ENCODE results near the gene APC2. TPM values are rescaled to one million over a fixed set of nuclear protein-coding genes. Genes with fewer than 3 reads are reported as not detected.

APC2 gene
- total and polyA plus RNA-seq, 2 donors, result 0.66 to 1.2 TPM

- Histone ChIP-seq H3K36me3 (ENCODE audit: insufficient read depth) (no peaks in the 10 kb centered on the region), H3K27ac (ENCODE audit: low read depth) (no peak overlapping the region), H3K4me3 (ENCODE audit: low read depth, low read length) (peak overlapping the region; percentile 97), H3K4me1 (ENCODE audit: insufficient read depth) (peaks cover 2% of the 10 kb centered on the region)
- no peak for DNase-seq (ENCODE audit: extremely low spot score)
- WGBS, result 62% methylated on average over 33 of the region's 33 CpGs
Observed at GRCh38 chr19:1409204-1410005, 40.5 kb upstream of the APC2 start.

DNA sequence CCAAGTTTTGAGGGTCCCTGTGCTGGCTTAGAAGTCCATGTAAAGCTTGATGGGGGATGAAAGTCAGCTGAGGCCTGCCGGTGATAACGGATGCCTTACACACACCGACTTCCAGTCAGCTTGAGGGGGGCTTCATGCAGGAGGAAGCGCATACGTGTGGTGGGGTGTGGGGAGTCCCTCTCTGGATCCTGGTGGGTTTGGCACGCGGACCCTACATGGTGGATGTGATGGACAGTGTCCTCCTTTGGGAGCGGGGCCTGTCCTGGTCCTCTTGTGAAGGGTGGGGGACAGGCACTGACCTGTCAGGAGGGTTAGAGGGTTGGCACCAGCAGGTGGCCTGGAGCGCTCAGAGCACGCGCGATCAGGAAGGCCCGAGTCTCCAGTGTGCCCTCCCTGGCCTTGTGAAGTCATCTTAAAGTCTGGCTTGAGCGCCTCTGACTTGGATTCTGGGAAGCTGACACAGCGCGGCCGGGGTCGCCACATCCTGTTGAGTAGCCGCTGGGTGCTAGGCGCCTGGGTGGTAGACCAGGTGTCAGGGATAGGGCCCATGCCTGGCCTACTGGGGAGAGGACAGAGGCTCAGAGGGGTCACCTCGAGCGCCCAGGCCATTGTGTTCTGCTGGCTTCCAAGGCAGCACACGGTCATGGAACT is 39.7 kb upstream of the APC2 start:
- Histone ChIP-seq H3K36me3 (ENCODE audit: insufficient read depth) (no peaks in the 10 kb centered on the region), H3K4me1 (ENCODE audit: insufficient read depth) (peaks cover 2% of the 10 kb centered on the region), H3K27ac (ENCODE audit: low read depth) (no peak overlapping the region), H3K4me3 (ENCODE audit: low read depth, low read length) (no peak overlapping the region)
- no peak for DNase-seq (ENCODE audit: extremely low spot score)
- WGBS, result 77% methylated on average over 23 of the region's 23 CpGs

DNA sequence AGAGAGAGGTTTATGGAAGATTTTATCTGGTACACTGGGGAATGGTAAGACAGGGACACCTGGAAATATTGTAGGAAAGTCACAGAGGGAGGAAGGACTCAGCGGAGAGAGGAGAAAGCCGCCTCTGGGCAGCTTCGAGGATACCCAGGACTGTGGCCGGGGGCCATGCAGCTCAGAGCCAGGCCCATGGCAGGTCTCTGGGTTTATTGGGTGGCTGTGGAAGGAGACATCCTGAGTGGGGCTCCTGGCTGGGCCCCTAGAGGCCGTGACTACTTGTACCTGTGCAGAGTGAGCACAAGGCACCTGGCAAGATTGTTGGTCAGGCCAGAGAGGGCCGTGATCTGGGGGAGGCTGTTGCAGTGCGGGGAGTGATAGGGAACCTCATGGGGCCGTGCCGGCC is 39.1 kb upstream of the APC2 start:
- Histone ChIP-seq H3K4me3 (ENCODE audit: low read depth, low read length) (no peak overlapping the region), H3K36me3 (ENCODE audit: insufficient read depth) (no peaks in the 10 kb centered on the region), H3K27ac (ENCODE audit: low read depth) (no peak overlapping the region), H3K4me1 (ENCODE audit: insufficient read depth) (peaks cover 2% of the 10 kb centered on the region)
- DNase-seq (ENCODE audit: extremely low spot score), result no peak
- 81% methylated on average over 9 of the region's 9 CpGs for WGBS

DNA sequence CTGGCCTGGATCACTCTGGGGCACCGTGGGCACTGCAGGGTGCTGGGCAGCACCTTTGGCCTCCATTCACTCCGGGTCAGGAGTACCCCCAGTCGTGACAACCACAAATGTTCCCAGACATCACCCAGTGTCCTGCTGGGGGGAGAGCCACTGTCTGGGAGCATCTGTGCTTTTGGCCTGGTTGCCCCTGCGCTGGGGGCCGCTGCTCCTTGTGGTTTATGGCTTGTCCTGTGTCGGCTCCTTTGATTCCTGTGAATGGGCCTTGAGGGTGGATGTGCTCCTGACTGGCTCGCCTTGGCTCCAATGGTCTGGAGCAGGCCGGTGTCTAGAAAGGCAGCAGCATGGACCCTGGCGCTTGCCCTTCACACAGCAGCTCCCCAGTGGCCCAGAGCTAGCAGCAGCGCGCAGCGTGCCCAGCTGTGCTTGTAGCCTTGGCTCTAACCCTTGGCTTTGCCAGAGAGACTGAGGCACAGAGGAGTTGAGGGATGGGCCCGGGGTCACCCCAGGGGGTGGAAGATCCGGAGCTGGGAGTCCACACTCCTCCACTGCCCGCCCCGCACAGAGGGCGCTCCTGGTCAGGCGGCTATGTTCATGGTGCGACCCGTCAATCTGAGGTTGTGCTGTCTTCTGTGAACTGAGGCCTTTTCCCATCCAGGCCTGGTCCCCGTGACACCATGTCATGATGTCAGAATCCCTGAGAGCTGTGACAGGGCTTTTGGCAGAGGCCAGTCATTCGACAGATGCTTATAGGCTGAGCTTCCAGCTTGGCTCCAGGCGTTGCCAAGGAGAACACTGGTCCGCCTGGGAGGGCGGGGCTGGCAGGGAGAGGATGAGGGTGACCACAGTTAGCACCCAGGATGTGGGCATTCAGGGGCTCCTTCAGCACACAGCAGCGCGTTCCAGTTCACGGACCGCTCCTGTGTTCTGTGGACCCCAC is 38.4 kb upstream of the APC2 start:
- 72% methylated on average over 29 of the region's 29 CpGs for WGBS
- Histone ChIP-seq H3K4me3 (ENCODE audit: low read depth, low read length) (no peak overlapping the region), H3K27ac (ENCODE audit: low read depth) (no peak overlapping the region), H3K4me1 (ENCODE audit: insufficient read depth) (peaks cover 5% of the 10 kb centered on the region), H3K36me3 (ENCODE audit: insufficient read depth) (no peaks in the 10 kb centered on the region)
- no peak for DNase-seq (ENCODE audit: extremely low spot score)

- 76% methylated on average over 21 of the region's 21 CpGs for WGBS
- H3K4me3 ChIP-seq (ENCODE audit: low read depth, low read length), result no peak overlapping the region
- H3K36me3 ChIP-seq (ENCODE audit: insufficient read depth), result no peaks in the 10 kb centered on the region
- no peak overlapping the region for H3K27ac ChIP-seq (ENCODE audit: low read depth)
- H3K4me1 ChIP-seq (ENCODE audit: insufficient read depth), result peaks cover 5% of the 10 kb centered on the region
- DNase-seq (ENCODE audit: extremely low spot score), result no peak
Observed at GRCh38 chr19:1412323-1412923, 37.5 kb upstream of the APC2 start.

DNA sequence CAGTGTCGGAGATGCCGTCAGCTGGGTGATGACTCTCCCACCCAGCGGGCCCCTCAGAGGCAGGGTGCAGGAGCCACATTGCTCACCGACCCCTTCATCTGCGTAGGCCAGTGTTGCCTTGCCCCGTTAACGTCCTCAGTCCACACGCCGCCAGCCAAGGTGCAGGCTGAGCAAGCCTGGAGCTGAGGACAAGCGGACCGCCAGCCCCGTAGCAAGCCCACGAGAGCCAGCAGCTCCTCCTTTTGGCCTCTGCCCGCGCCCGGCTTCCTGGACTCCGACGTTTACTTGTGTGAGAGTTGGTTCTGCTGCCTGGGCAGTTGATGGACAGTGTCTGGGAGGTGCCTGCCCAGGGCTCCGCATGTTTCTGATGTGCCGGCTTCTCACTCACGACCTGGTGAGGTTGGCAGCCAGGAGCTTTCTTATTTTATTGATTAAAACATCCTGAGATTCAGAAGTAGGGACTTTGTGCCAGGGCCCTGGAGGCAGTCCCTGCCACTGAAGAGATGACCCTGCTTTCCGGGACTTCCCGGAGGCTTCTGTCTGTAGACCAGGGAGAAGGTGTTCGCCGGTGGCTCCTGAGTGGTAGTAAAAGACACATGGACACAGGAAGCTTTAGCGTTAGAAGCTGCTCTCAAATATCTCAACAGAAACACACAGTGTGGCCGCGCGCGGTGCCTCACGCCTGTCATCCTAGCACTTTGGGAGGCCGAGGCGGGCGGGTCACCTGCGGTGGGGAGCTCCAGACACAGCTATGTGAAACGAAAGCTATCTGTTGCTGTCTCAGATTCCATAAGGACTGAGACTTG is 36.7 kb upstream of the APC2 start:
- Histone ChIP-seq H3K36me3 (ENCODE audit: insufficient read depth) (no peaks in the 10 kb centered on the region), H3K4me1 (ENCODE audit: insufficient read depth) (peaks cover 5% of the 10 kb centered on the region), H3K4me3 (ENCODE audit: low read depth, low read length) (no peak overlapping the region), H3K27ac (ENCODE audit: low read depth) (no peak overlapping the region)
- DNase-seq (ENCODE audit: extremely low spot score), result no peak
- WGBS, result 81% methylated on average over 36 of the region's 36 CpGs

DNA sequence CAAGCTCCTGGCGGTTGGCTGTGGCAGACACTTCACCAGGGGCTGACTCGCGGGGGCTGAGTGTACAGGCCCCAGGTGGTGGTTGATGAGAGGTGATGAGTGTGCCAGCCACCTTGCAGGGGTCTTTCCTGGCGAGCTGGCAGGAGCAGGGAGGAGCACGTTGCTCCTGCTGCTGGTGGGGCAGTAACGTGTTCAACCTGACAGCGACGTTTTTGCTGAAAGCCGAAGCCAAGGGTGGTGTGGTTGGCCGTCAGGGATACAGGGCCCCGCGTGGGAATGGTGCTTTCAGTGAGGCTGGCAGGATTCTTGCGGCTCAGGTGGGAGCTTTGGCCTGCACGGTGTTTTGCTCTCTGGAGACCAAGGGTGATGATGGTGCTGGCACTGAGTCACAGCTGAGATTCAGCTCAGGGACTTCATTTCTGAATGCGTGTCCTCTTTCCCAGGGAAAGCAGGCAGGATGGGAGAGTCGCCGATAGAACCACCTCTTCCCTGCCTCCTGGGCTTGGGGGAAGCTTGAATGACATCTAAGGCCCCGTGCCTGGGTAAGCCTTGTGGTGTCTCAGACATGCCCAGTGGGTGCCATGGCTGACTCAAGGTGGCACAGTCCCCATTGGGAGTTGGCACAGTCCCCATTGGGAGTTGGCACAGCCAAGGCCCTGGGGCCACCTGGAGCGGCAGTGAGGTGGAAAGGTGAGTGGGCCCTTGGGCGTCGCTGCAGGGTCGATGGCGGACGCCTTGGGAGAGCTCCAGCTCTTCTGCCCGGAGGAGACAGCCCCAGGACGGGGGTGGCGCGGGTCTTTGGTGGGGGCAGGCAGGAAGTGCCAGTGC is 33.7 kb upstream of the APC2 start:
- 68% methylated on average over 28 of the region's 28 CpGs for WGBS
- H3K36me3 ChIP-seq (ENCODE audit: insufficient read depth), result peaks cover 2% of the 10 kb centered on the region
- H3K4me3 ChIP-seq (ENCODE audit: low read depth, low read length), result no peak overlapping the region
- H3K27ac ChIP-seq (ENCODE audit: low read depth), result peak overlapping the region; percentile 85
- peaks cover 3% of the 10 kb centered on the region for H3K4me1 ChIP-seq (ENCODE audit: insufficient read depth)
- DNase-seq (ENCODE audit: extremely low spot score), result no peak

GRCh38 chr19:1417145-1417544 is 32.8 kb upstream of the APC2 start:
- H3K36me3 ChIP-seq (ENCODE audit: insufficient read depth), result peaks cover 2% of the 10 kb centered on the region
- WGBS, result 83% methylated on average over 21 of the region's 21 CpGs
- H3K4me1 ChIP-seq (ENCODE audit: insufficient read depth), result peaks cover 3% of the 10 kb centered on the region
- H3K27ac ChIP-seq (ENCODE audit: low read depth), result no peak overlapping the region
- no peak overlapping the region for H3K4me3 ChIP-seq (ENCODE audit: low read depth, low read length)
- DNase-seq (ENCODE audit: extremely low spot score), result no peak

GRCh38 chr19:1417681-1418495 is 32.0 kb upstream of the APC2 start:
- WGBS, result 83% methylated on average over 30 of the region's 30 CpGs
- Histone ChIP-seq H3K27ac (ENCODE audit: low read depth) (no peak overlapping the region), H3K4me3 (ENCODE audit: low read depth, low read length) (no peak overlapping the region), H3K36me3 (ENCODE audit: insufficient read depth) (peaks cover 2% of the 10 kb centered on the region), H3K4me1 (ENCODE audit: insufficient read depth) (peaks cover 3% of the 10 kb centered on the region)
- DNase-seq (ENCODE audit: extremely low spot score), result no peak

GRCh38 chr19:1418496-1418775 is 31.5 kb upstream of the APC2 start:
- peaks cover 3% of the 10 kb centered on the region for H3K4me1 ChIP-seq (ENCODE audit: insufficient read depth)
- H3K27ac ChIP-seq (ENCODE audit: low read depth), result no peak overlapping the region
- no peak overlapping the region for H3K4me3 ChIP-seq (ENCODE audit: low read depth, low read length)
- no peak for DNase-seq (ENCODE audit: extremely low spot score)
- peaks cover 2% of the 10 kb centered on the region for H3K36me3 ChIP-seq (ENCODE audit: insufficient read depth)
- WGBS, result 87% methylated on average over 13 of the region's 13 CpGs

- no peak for DNase-seq (ENCODE audit: extremely low spot score)
- WGBS, result 82% methylated on average over 21 of the region's 21 CpGs
- H3K4me3 ChIP-seq (ENCODE audit: low read depth, low read length), result no peak overlapping the region
- no peak overlapping the region for H3K27ac ChIP-seq (ENCODE audit: low read depth)
- peaks cover 2% of the 10 kb centered on the region for H3K36me3 ChIP-seq (ENCODE audit: insufficient read depth)
- peaks cover 3% of the 10 kb centered on the region for H3K4me1 ChIP-seq (ENCODE audit: insufficient read depth)
Observed at GRCh38 chr19:1418951-1419738, 30.8 kb upstream of the APC2 start.
